Left kidney (tissue), 8 donors: ENCODE results near the gene SCN3A. TPM values are rescaled to one million over a fixed set of nuclear protein-coding genes. Genes with fewer than 3 reads are reported as not detected.

ENCODE experiments used
- DNase-seq: peaks from one replicate; pipeline ENCODE4 v3.0.0-alpha.2; 2013
- long read RNA-seq, 8 donors: transcript quantifications; one replicate each; lab custom pipeline, GENCODE V29; 2026
- polyA plus RNA-seq: library from polyadenylated mRNA; unstranded; fragments of 120-200 nt; gene quantifications from one replicate; pipeline ENCODE4 v1.2.1, GENCODE V29; 2013; ENCODE audit not compliant: insufficient read length

SCN3A gene
- polyA plus RNA-seq: 0.60 TPM
- long read RNA-seq, donor 1: 0 reads
- long read RNA-seq, donor 2: 0 reads
- long read RNA-seq, donor 3: 0 reads
- long read RNA-seq, donor 4: 0 reads
- long read RNA-seq, donor 5: 0 reads
- long read RNA-seq, donor 6: 0 reads
- long read RNA-seq, donor 7: 0 reads
- long read RNA-seq, donor 8: 0 reads

- peak; percentile 42 for DNase-seq
Measured at GRCh38 chr2:165203689-165204559, at the start of gene SCN3A. TSS of gene SCN3A (minus strand) at chr2:165204050. CDS start at chr2:165176394, 27,656 bp downstream.

- DNase-seq: no peak
Measured at GRCh38 chr2:165253178-165253577, 49.3 kb upstream of the SCN3A start.

GRCh38 chr2:165251366-165251765 lies 47.5 kb upstream of the SCN3A start:
- DNase-seq: no peak

- DNase-seq: no peak
Measured at GRCh38 chr2:165248238-165248637, 44.4 kb upstream of the SCN3A start.

- no peak for DNase-seq
Measured at GRCh38 chr2:165245081-165245793, 41.4 kb upstream of the SCN3A start.

- DNase-seq: no peak
Measured at GRCh38 chr2:165240916-165241315, 37.1 kb upstream of the SCN3A start.

GRCh38 chr2:165239856-165240515 lies 36.1 kb upstream of the SCN3A start:
- DNase-seq: no peak

- peak; percentile 40 for DNase-seq
Measured at GRCh38 chr2:165239230-165239629, 35.4 kb upstream of the SCN3A start, which contains the start of gene SCN2A. TSS of gene SCN2A (plus strand) at chr2:165239414. CDS start at chr2:165295824, 56,410 bp downstream.

- peak; percentile 41 for DNase-seq
Measured at GRCh38 chr2:165238295-165238694, 34.4 kb upstream of the SCN3A start.

- no peak for DNase-seq
Measured at GRCh38 chr2:165237056-165237455, 33.2 kb upstream of the SCN3A start.

GRCh38 chr2:165227571-165227970 lies 23.7 kb upstream of the SCN3A start:
- DNase-seq: no peak

- DNase-seq: no peak
Measured at GRCh38 chr2:165224941-165225340, 21.1 kb upstream of the SCN3A start.

GRCh38 chr2:165219481-165219880 lies 15.6 kb upstream of the SCN3A start:
- no peak for DNase-seq

GRCh38 chr2:165214093-165214492 lies 10.2 kb upstream of the SCN3A start:
- DNase-seq: no peak

- no peak for DNase-seq
Measured at GRCh38 chr2:165208094-165208493, 4.2 kb upstream of the SCN3A start.

- no peak for DNase-seq
Measured at GRCh38 chr2:165205865-165206264, 2.0 kb upstream of the SCN3A start.

- DNase-seq: no peak
Measured at GRCh38 chr2:165202239-165202638, 1.6 kb downstream of the SCN3A start.

- DNase-seq: no peak
Measured at GRCh38 chr2:165198181-165198580, 5.7 kb downstream of the SCN3A start.

- DNase-seq: no peak
Measured at GRCh38 chr2:165197346-165197745, 6.5 kb downstream of the SCN3A start.

GRCh38 chr2:165196411-165196810 lies 7.4 kb downstream of the SCN3A start:
- no peak for DNase-seq

GRCh38 chr2:165193178-165193777 lies 10.6 kb downstream of the SCN3A start:
- no peak for DNase-seq

GRCh38 chr2:165192729-165193128 lies 11.1 kb downstream of the SCN3A start:
- DNase-seq: no peak
